ENCODE data around the gene OGFOD1. TPM values are rescaled to one million over a fixed set of nuclear protein-coding genes. Genes with fewer than 3 reads are reported as not detected.

Gene OGFOD1
- total and polyA plus RNA-seq, 9 donors: 8.1 to 45.2 (median 28.9) TPM

GRCh38 chr16:56515665-56516064 is 64.3 kb downstream of the OGFOD1 start:
- Histone ChIP-seq H3K36me3 (no peaks in the 10 kb centered on the region), H3K4me1 (ENCODE audit: insufficient read depth) (peaks cover 11% of the 10 kb centered on the region), H3K27me3 (no peaks in the 10 kb centered on the region), H3K9me3 (no peaks in the 10 kb centered on the region), H3K27ac (no peak overlapping the region), H3K4me3 (no peak overlapping the region)
- DNase-seq: no peak
- no peak for TF ChIP-seq CTCF (IDR thresholded peaks at IDR 0.05)
- TF ChIP-seq POLR2A (IDR thresholded peaks at IDR 0.05): no peak
- no peak for TF ChIP-seq EP300 (IDR thresholded peaks at IDR 0.05)
- 77 to 79% (median 78%) methylated on average over 6 of the region's 6 CpGs for WGBS, 3 donors
- intact Hi-C loops (cut with DNase I): loop anchor here in 2 of 4 donors (5.0 to 10.0 kb wide), 3 partner anchors 69 to 189 kb away; partner anchors contain the start of gene MT3 (in 1 of the 2)

- Histone ChIP-seq H3K36me3 (no peaks in the 10 kb centered on the region), H3K9me3 (no peaks in the 10 kb centered on the region), H3K27ac (no peak overlapping the region), H3K4me1 (ENCODE audit: insufficient read depth) (peaks cover 11% of the 10 kb centered on the region), H3K4me3 (no peak overlapping the region), H3K27me3 (no peaks in the 10 kb centered on the region)
- 71 to 77% (median 71%) methylated on average over 2 of the region's 2 CpGs for WGBS, 3 donors
- no peak for DNase-seq
- TF ChIP-seq POLR2A (IDR thresholded peaks at IDR 0.05) (no peak), CTCF (IDR thresholded peaks at IDR 0.05) (no peak), EP300 (IDR thresholded peaks at IDR 0.05) (no peak)
- intact Hi-C loops (cut with DNase I): loop anchor here in 2 of 4 donors (5.0 to 10.0 kb wide), 3 partner anchors 68 to 188 kb away; partner anchors contain the start of gene MT3 (in 1 of the 2)
These were observed 65.9 kb downstream of the OGFOD1 start for GRCh38 chr16:56517206-56517605.

- WGBS, 3 donors: 72 to 86% (median 74%) methylated on average over 7 of the region's 7 CpGs
- peak overlapping the region in 1 of 2 donors; percentile 18 for H3K27ac ChIP-seq
- no peaks in the 10 kb centered on the region for H3K27me3 ChIP-seq
- no peak for DNase-seq
- no peak for TF ChIP-seq POLR2A (IDR thresholded peaks at IDR 0.05)
- TF ChIP-seq CTCF (IDR thresholded peaks at IDR 0.05): no peak
- TF ChIP-seq EP300 (IDR thresholded peaks at IDR 0.05): no peak
- no peaks in the 10 kb centered on the region for H3K36me3 ChIP-seq
- peaks cover 11% of the 10 kb centered on the region for H3K4me1 ChIP-seq (ENCODE audit: insufficient read depth)
- intact Hi-C loops (cut with DNase I): loop anchor here in 2 of 4 donors (5.0 to 10.0 kb wide), 3 partner anchors 66 to 186 kb away; partner anchors contain the start of gene MT3 (in 1 of the 2)
- H3K4me3 ChIP-seq: no peak overlapping the region
- H3K9me3 ChIP-seq: no peaks in the 10 kb centered on the region
These were observed 67.1 kb downstream of the OGFOD1 start for GRCh38 chr16:56518425-56518824.

GRCh38 chr16:56519459-56520250 is 68.3 kb downstream of the OGFOD1 start, which contains the start of gene BBS2:
BBS2 (minus strand) TSS chr16:56520024; CDS start chr16:56519862, 162 bp downstream.
- TF ChIP-seq EP300 (IDR thresholded peaks at IDR 0.05): no peak
- TF ChIP-seq POLR2A (IDR thresholded peaks at IDR 0.05): peak; percentile 89
- peak in 2 of 3 donors; percentile 21 to 30 for TF ChIP-seq CTCF (IDR thresholded peaks at IDR 0.05)
- WGBS, 3 donors: 0 to 1% (median 1%) methylated on average over 55 to 65 of the region's 65 CpGs
- intact Hi-C loops (cut with DNase I): loop anchor here in 3 of 4 donors (5.0 to 10.0 kb wide), 4 partner anchors 65 to 185 kb away; partner anchors contain the start of gene MT3 (in 1 of the 3)
- peak; percentile 88 to 94 (median 91) for DNase-seq
- Histone ChIP-seq H3K9me3 (no peaks in the 10 kb centered on the region), H3K36me3 (no peaks in the 10 kb centered on the region), H3K27ac (peak within 1 kb of the TSS; percentile 42 to 58), H3K4me1 (ENCODE audit: insufficient read depth) (peaks cover 11% of the 10 kb centered on the region), H3K4me3 (peak within 1 kb of the TSS; percentile 85), H3K27me3 (no peaks in the 10 kb centered on the region)

Measured in ovary (tissue), 9 donors.